IPS-18a (cell line): ENCODE data around the gene THADA.
"Not testable (repeated sequence)": the region's sequence is repeated elsewhere in the genome, so short reads cannot be mapped to it uniquely, and the experiment has no call there.

ENCODE experiments used
- H3K27ac ChIP-seq: one replicate; pipeline ENCODE4 v1.5.1; 2013; ENCODE audit warnings: low read length
- H3K27me3 ChIP-seq: one replicate; pipeline ENCODE4 v1.6.1; 2013; ENCODE audit warnings: mild to moderate bottlenecking, low read length; ENCODE audit not compliant: control insufficient read depth, insufficient read depth
- H3K36me3 ChIP-seq: one replicate; pipeline ENCODE4 v1.6.1; 2013; ENCODE audit warnings: low read depth, low read length; ENCODE audit not compliant: control insufficient read depth
- H3K4me1 ChIP-seq: one replicate; pipeline ENCODE4 v1.6.1; 2013; ENCODE audit warnings: low read depth, low read length; ENCODE audit not compliant: control insufficient read depth
- H3K4me3 ChIP-seq: one replicate; pipeline ENCODE4 v1.5.1; 2013; ENCODE audit warnings: low read length
- H3K9ac ChIP-seq: one replicate; pipeline ENCODE4 v1.6.1; 2013; ENCODE audit warnings: mild to moderate bottlenecking, low read length, moderate library complexity
- H3K9me3 ChIP-seq: one replicate; pipeline ENCODE4 v1.6.1; 2013; ENCODE audit warnings: low read depth, low read length; ENCODE audit not compliant: control insufficient read depth

The THADA gene

DNA sequence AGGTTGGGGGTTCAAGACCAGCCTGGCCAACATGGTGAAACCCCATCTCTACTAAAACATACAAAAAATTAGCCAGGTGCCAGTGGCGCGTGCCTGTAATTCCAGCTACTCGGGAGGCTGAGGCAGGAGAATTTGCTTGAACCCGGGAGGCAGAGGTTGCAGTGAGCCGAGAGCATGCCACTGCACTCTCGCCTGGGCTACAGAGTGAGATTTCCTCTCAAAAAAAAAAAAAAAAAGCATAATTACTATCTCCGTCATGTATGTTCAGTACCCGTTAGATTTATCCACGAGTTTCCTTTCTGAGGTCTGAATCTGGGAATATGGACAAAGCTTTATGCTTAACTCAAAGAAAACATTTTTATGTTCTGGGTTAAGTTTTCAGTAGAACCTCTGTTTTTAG lies 209.2 kb downstream of the THADA start:
- not testable (repeated sequence) for H3K4me3 ChIP-seq, H3K36me3 ChIP-seq, H3K27me3 ChIP-seq, H3K4me1 ChIP-seq, H3K9me3 ChIP-seq, H3K9ac ChIP-seq, H3K27ac ChIP-seq

DNA sequence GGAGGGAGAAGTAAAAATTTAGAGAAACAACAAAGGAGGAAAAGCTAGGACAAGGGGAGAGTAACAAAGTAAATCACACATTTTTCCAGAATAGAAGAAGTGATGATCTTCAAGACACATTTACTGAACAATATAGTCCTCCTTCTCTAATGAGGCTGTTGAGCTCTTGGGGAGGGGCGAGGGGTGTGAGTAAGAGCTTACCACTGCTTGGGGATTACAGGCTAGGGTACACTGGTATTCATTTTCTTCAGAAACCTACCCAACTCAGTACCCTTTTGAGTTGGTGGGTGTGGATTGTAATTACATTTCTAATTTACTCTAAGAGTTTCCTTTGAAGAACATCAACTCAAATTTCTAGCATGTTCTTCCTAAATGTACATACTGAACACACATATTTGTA lies 211.7 kb downstream of the THADA start:
- Histone ChIP-seq H3K9ac (no peak overlapping the region), H3K36me3 (no peaks in the 10 kb centered on the region), H3K4me3 (no peak overlapping the region), H3K27ac (no peak overlapping the region), H3K4me1 (no peaks in the 10 kb centered on the region), H3K9me3 (no peaks in the 10 kb centered on the region), H3K27me3 (no peaks in the 10 kb centered on the region)

DNA sequence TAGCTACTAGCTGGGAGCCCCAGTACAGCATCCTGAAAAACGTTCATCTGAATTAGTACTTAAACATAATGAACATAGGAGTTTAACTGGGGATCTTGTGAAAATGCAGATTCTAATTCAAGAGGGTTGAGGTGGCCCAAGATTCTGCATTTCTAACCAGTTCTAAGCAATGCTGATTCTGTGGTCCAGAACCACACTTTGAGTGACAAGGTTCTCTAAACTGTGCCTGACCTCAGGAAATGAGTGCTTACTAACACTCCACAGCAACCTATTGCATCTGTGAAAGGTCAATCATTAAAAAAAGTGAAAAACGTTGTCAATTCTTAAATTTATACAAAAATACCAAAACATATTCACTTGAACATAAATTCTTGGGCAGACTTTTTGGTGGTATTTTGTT lies 212.3 kb downstream of the THADA start:
- Histone ChIP-seq H3K4me1 (no peaks in the 10 kb centered on the region), H3K9ac (no peak overlapping the region), H3K9me3 (no peaks in the 10 kb centered on the region), H3K36me3 (no peaks in the 10 kb centered on the region), H3K4me3 (no peak overlapping the region), H3K27me3 (no peaks in the 10 kb centered on the region), H3K27ac (no peak overlapping the region)

DNA sequence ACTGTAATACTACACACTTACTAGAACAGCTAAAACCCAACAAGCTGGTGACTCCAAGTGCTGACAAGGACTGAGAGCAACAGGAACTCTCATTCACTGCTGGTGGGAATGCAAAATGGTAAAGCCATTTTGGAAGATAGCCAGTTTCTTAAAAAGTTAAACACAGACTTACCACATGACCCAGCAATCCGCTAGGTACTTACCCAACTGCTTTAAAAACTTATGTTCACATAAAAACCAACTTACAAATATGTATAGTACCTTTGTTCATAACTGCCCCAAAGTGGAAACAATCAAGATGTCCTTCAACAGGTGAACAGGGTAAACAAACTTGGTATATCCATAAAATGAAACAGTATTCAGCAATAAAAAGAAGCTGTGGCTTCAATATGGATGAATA lies 216.3 kb downstream of the THADA start:
- Histone ChIP-seq H3K27ac (no peak overlapping the region), H3K9me3 (no peaks in the 10 kb centered on the region), H3K9ac (no peak overlapping the region), H3K4me1 (no peaks in the 10 kb centered on the region), H3K27me3 (no peaks in the 10 kb centered on the region), H3K36me3 (no peaks in the 10 kb centered on the region), H3K4me3 (no peak overlapping the region)

DNA sequence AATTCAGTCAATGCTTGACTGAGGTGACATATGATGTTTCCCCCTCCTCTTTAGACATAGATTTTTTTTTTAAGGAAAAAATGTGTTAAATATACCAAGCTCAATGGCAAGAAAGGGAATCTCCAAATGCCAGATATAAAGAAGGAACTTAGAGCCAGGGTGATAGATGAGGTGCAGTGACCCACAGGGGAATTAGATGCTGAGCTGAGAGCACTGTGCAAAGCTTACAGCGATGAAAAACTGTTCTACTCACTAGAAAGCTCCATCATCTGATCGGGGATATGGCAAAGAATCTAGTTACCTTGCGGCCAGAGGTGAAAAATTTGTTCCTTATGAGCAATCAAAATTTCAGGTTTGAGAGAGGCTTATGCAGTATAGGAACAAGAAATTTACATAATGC lies 218.5 kb downstream of the THADA start:
- Histone ChIP-seq H3K9me3 (no peaks in the 10 kb centered on the region), H3K27me3 (no peaks in the 10 kb centered on the region), H3K4me1 (no peaks in the 10 kb centered on the region), H3K9ac (no peak overlapping the region), H3K4me3 (no peak overlapping the region), H3K36me3 (no peaks in the 10 kb centered on the region), H3K27ac (no peak overlapping the region)

DNA sequence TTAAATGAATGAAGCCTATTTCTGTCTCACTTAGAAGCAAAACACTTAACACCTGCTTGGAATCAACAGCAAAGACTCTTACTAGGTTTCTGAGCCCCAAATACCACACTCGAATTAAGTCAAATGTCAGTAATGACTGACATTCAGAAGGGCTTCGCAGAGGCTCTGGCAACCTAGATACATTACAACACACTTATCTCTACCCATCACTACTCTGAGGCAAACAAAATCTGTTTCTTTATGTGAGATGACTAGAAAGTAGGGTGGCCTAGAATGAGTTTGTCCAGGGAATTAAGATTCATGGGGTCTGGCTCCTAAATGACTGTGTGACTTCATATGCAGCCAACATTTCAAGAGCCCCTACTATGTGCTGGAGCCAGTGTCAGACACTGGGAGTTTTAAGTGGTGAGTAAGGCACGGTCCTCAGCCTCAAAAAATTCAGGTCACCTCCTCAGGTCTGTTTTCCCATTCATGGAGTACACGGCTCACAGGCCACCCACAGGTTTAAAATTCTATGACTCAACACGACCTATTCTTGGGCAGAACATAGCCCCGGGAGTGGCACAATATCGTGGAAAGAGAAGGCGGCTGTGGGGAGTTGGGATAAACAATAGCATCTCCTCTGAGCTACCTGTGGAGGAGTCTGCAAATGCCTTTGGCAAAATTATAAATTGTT lies 219.2 kb downstream of the THADA start:
- no peaks in the 10 kb centered on the region for H3K36me3 ChIP-seq
- no peaks in the 10 kb centered on the region for H3K9me3 ChIP-seq

DNA sequence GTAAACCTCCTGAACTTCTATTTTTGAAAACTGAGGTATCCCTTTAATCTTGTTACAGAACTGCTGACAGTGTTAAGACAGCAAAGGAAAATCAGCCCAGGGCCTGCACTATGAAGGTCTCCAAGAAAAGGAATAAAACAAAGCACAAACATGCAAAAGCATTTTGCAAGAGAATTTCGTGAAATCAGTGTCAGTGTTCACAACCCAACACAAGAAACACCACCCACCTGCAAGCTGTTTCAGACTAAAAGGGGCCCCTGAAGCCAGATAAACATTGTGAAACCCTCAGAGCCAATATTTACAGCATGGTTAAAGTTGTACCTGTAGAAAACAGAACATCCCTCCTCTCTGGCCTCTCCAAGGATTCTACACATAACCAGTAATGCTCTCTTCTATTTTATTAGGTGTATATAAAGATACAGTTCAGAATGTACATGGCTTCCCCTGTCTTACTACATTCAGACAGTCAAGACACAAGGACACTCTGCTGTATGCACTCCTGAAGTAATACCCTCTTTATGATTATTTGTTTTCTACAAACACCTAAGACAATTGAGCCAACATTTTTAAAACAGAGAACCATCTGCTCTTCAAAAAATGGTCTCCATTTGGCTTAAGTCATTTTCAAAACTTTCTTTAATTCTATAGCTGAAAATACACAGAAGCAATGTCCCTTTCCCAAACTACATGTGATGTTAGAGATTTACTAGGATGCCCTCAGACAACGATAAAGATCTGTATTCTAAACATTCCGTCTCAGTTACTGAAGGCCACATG lies 219.9 kb downstream of the THADA start:
- no peak overlapping the region for H3K27ac ChIP-seq
- H3K9me3 ChIP-seq = no peaks in the 10 kb centered on the region
- no peaks in the 10 kb centered on the region for H3K36me3 ChIP-seq
- H3K9ac ChIP-seq = no peak overlapping the region
- H3K27me3 ChIP-seq = no peaks in the 10 kb centered on the region
- peaks cover 3% of the 10 kb centered on the region for H3K4me1 ChIP-seq
- no peak overlapping the region for H3K4me3 ChIP-seq

More for the DNA sequence above, 219.2 kb downstream of the THADA start:
- no peak overlapping the region for H3K4me3 ChIP-seq
- no peak overlapping the region for H3K27ac ChIP-seq
- no peaks in the 10 kb centered on the region for H3K27me3 ChIP-seq
- peaks cover 3% of the 10 kb centered on the region for H3K4me1 ChIP-seq
- H3K9ac ChIP-seq = no peak overlapping the region

DNA sequence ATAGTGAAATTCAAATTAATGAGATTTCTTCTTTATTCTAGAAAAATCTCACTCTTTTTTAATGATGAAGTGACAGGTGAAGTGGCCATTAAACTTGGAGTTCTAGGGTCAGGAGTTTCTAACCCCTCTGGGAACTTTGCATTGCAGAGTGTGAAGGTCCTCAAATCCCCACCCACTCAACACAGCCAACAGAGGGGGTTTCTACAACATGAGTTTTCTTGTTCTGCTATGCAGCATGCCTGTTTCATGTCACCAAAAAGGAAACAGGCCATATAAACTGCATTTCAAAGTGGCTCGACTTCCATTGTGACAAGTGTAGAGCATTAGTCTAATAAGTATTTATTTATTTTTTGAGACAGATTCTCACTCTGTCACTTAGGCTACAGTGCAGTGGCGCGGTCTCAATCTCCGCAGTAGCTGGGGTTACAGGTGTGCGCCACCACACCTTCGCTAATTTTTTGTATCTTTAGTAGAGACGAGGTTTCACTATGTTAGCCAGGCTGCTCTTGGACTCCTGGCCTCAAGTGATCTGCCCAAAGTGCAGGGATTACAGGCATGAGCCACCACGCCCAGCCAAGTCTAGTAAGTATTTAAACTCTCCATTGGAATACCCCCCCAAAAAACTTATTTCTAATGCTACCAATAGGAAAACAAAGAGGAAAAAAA lies 223.3 kb downstream of the THADA start:
- Histone ChIP-seq H3K9me3 (no peaks in the 10 kb centered on the region), H3K27me3 (no peaks in the 10 kb centered on the region), H3K4me3 (no peak overlapping the region), H3K27ac (no peak overlapping the region), H3K4me1 (peaks cover 3% of the 10 kb centered on the region), H3K36me3 (no peaks in the 10 kb centered on the region), H3K9ac (no peak overlapping the region)

DNA sequence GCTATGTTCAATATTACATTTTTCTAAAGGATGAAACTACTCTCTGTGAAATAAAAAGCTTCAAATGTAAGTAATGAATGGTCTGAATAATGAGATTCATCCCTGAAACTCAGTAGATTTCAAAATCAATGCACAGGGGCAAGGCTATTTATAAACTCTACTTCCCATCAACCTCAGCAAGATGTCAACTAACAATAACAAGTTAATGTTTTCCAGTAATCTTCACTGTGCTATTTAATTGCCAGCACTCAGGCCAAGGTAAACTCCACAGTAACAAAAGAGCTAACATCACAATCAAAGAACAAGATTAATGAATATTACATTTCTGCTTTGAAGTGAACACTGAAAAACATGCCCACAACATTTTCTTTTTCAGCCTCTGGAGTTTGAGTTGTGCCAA lies 225.1 kb downstream of the THADA start:
- no peak overlapping the region for H3K4me3 ChIP-seq
- H3K9me3 ChIP-seq = no peaks in the 10 kb centered on the region
- H3K4me1 ChIP-seq = peaks cover 3% of the 10 kb centered on the region
- H3K27ac ChIP-seq = no peak overlapping the region
- H3K9ac ChIP-seq = no peak overlapping the region
- no peaks in the 10 kb centered on the region for H3K27me3 ChIP-seq
- no peaks in the 10 kb centered on the region for H3K36me3 ChIP-seq

DNA sequence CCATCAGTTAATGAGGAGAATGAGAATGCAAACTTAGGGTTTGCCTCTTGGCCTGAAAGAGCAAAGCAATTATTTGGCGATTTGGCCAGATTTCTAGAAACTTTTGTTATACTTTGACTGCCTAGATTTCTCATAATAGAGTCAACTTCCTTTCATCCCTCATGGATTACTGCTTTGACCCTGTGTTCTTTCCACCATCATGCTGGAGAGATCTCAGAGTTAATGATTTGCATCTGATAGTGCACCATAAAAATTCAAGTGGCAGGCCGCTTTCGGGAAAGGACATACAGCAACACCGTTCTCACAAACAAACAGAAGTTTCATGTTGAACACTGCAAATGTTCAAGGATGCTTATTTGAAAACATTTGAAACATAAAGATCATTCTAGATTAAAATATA lies 225.7 kb downstream of the THADA start:
- no peaks in the 10 kb centered on the region for H3K9me3 ChIP-seq
- H3K4me3 ChIP-seq = no peak overlapping the region
- H3K27me3 ChIP-seq = no peaks in the 10 kb centered on the region
- H3K36me3 ChIP-seq = no peaks in the 10 kb centered on the region
- H3K4me1 ChIP-seq = peaks cover 3% of the 10 kb centered on the region
- no peak overlapping the region for H3K27ac ChIP-seq
- H3K9ac ChIP-seq = no peak overlapping the region

DNA sequence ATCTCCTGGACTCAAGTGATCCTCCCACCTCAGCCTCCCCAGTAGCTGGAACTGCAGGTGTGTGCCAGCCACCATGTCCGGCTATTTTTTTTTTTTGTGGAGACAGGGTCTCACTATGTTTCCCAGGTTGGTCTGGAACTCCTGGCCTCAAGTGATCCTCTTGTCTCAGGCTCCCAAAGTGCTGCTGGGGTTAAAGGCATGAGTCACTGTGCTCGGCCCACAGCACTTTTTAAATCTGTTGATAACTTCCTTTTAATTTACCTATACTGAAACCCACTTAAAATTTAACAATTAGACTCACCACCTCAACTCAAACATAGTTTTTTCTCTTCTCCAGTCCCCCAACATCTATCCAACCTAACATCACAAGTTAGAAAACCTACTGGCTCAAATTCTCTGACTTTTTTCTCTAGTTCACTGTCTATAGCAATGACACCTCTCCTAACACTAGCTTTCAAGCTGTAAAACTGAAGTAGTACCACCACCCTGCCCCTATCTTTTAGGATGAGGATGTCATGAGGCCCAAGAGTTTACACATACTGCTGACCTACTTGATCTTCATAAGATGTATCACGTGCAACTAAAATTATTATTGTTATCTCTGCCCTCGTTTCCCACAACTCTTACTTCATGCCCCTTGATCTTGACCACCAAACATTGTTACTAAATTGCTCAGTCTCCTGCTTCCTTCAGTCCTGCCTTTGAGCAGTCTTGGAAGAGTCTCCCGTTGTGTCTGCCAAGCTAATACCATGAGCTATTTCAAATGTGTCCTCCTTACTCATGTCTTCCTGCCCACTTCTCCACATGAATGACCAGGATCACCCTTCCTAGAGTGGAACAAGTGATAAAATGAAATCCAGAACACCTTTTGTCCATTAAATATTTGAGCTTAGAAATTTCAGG lies 227.1 kb downstream of the THADA start:
- Histone ChIP-seq H3K9me3 (no peaks in the 10 kb centered on the region), H3K9ac (no peak overlapping the region), H3K27me3 (no peaks in the 10 kb centered on the region), H3K27ac (no peak overlapping the region), H3K4me1 (peaks cover 3% of the 10 kb centered on the region), H3K4me3 (no peak overlapping the region), H3K36me3 (no peaks in the 10 kb centered on the region)
